ENCODE measurements around the gene GALNT18.

GALNT18 gene

DNA sequence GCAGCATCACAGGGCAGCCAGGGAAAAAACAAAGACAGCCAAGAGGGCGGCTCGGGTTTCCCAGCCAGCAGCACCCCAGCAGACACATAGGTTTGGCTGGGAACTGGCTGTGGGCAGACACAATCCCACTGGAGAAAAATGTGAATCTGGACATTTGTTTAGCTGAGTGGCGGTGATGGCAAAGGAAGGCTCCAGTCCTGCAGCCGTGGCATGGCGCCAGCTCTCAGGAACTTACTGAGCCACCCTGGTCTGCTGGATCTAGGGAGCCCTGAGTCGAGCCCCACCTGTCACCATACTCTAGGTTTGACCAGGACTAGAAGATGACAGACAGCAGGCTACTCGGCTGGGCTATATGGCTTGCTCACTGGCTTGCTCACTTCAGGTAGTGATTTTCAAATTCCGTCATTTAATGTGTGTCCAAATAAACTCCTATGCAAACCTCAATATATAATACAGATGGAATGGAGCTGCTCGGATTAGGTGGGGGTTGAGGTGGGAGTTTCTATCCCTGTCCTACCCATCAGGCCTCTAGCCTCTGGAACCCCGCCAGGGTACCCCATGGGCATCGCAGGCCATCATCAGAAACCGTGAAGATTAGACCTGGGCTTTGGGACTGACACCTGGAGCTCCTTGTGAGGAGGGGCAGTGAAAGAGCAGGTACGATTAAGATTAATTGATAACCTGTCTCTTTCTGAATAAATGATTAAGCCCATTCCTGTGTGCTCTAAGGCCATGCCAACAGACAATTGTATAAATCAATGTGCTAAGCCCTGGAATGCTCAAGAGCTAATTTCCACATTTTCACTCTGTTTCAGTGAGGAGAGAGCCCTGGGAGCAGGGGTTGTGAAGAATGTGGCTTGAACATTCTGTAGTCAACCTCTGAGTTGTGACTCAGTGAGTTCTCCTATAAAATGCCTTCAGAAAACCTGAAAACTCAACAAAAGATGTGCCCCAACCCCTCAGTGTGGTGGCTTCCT, 42.5 kb downstream of the GALNT18 start:
- Histone ChIP-seq H2AFZ (ENCODE audit: low read length, unreplicated experiment) (no peak overlapping the region), H3K27ac (ENCODE audit: low read depth, low read length) (no peak overlapping the region), H3K36me3 (ENCODE audit: insufficient read depth, low read length) (no peaks in the 10 kb centered on the region), H3K27me3 (ENCODE audit: insufficient read depth, low read length) (no peaks in the 10 kb centered on the region), H3K4me3 (ENCODE audit: low read depth, low read length) (no peak overlapping the region), H3K79me2 (ENCODE audit: control insufficient read depth, insufficient read depth, low read length, unreplicated experiment) (no peaks in the 10 kb centered on the region), H3K4me1 (ENCODE audit: control insufficient read depth, insufficient read depth, low read length, unreplicated experiment) (peaks cover 12% of the 10 kb centered on the region)

DNA sequence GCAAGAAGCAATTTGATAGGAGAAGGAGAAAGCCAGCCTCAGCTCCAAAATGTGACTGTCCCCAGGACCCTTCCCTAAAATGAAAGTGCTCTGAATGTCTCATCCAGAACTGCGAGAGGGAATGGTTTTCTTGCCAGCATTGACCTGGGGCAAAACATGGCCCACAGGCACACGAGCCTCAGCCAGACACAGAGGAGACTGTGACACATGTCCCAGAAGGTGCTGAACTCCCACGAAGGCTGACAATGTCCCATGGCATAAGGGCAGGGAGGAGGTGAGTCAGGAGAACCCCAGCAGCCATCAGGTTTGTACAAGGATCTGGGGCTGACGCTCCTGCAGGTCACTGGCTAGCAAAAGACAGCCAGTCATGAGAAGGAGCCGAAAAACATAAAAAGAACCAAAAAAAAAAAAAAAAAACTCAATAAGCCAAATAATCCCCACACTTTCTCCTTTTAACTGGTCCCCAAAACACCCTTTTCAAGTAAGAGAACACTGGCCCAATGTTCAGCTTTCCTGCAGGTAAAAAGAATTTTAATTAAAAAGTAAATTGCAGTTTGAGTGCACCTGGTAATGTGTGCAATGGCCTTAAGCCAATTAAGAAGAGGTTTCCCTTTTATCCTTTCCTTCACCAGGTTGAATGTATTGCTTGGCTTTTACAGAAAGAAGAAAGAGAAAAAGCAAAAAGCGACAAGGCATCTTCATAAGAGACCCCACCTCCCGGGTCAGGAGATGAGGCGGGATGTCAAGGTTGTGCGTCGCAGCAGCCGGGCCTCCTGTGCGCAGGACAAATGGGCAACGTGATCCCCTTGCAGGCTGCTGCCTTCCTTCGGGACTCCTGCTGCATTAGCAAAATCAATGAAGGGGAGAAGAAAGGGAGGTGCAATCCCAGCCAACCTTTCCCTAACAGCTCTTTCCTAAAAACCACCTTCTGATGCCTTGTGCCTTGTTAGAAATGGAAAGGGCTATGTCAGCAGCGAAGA, 43.6 kb downstream of the GALNT18 start:
- Histone ChIP-seq H3K79me2 (ENCODE audit: control insufficient read depth, insufficient read depth, low read length, unreplicated experiment) (no peaks in the 10 kb centered on the region), H2AFZ (ENCODE audit: low read length, unreplicated experiment) (no peak overlapping the region), H3K36me3 (ENCODE audit: insufficient read depth, low read length) (no peaks in the 10 kb centered on the region), H3K27ac (ENCODE audit: low read depth, low read length) (no peak overlapping the region), H3K4me1 (ENCODE audit: control insufficient read depth, insufficient read depth, low read length, unreplicated experiment) (peaks cover 6% of the 10 kb centered on the region), H3K27me3 (ENCODE audit: insufficient read depth, low read length) (no peaks in the 10 kb centered on the region), H3K4me3 (ENCODE audit: low read depth, low read length) (no peak overlapping the region)

DNA sequence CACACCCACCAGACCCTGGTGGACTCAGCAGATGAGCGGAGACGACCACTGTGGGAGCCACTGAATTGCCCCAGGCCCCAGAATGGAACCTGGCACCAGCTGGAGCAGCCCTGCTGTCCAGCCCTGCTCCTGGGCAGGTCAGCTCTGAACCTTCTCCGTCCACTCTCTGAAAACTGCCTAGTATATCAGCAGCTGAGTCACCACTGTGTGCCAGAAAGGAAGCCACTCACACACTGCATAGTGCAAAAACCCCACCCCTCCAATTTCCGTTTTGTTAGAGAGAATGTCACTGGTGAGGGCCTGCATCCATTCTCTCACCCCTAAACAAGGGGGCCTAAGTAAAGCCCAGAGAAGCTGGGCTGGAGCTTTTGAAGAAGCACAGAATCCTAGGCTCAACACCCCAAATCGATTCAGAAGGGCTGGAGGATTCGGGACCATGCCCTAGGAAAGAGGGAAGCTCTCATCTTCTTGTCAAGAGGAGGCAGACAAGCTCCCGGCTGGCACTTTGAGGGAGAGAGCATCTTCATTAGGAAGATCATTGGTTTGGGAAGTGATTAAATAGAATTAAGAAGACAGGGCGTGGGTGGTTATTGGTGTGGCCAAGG, 44.5 kb downstream of the GALNT18 start:
- H3K4me3 ChIP-seq (ENCODE audit: low read depth, low read length), result no peak overlapping the region
- H3K4me1 ChIP-seq (ENCODE audit: control insufficient read depth, insufficient read depth, low read length, unreplicated experiment), result peaks cover 6% of the 10 kb centered on the region
- no peaks in the 10 kb centered on the region for H3K36me3 ChIP-seq (ENCODE audit: insufficient read depth, low read length)
- H3K27ac ChIP-seq (ENCODE audit: low read depth, low read length), result no peak overlapping the region
- no peaks in the 10 kb centered on the region for H3K27me3 ChIP-seq (ENCODE audit: insufficient read depth, low read length)
- no peaks in the 10 kb centered on the region for H3K79me2 ChIP-seq (ENCODE audit: control insufficient read depth, insufficient read depth, low read length, unreplicated experiment)
- no peak overlapping the region for H2AFZ ChIP-seq (ENCODE audit: low read length, unreplicated experiment)

DNA sequence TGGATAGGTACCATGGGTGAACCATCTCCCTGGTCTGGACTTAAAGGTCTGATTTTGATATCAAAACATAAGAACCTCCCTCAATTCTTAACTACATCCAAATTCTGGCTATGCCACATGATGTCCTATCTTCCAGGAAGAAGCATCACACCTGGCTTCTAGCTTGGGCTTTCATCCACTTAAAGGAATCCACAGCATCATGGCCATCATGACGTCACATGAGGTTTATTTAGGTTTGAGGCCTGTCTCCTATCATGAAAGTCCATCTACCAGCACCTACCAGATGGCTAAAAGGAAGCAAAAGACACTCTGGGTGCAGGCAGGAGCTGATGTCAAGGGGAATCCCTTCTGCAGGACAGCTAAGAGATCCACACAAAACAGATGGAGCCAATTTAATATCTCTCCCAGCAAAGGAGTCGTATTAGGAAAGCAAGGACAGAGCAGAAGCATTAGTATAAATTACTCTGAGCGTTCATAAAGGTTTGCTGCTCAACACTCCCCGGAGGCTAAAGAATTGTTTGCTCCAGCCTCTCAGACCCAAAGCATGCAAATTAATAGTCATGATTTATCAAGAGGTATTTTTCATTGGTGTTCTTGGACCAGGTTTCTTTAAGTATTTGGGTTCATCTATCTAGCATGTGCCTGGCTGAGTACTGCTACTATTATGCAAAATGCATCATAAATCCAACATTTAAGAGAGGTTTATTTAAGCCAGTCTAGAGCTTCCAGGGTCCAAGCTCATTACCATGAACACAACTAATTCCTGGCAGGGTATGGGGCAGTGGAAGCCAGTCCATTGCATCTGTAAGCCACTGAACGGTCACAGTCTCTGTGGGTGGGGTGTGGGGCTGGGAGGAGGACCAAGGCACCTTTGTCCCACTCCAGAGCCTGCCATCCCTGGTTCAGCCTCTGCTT, 47.2 kb downstream of the GALNT18 start:
- Histone ChIP-seq H3K27ac (ENCODE audit: low read depth, low read length) (no peak overlapping the region), H3K79me2 (ENCODE audit: control insufficient read depth, insufficient read depth, low read length, unreplicated experiment) (no peaks in the 10 kb centered on the region), H3K27me3 (ENCODE audit: insufficient read depth, low read length) (no peaks in the 10 kb centered on the region), H3K4me1 (ENCODE audit: control insufficient read depth, insufficient read depth, low read length, unreplicated experiment) (peaks cover 8% of the 10 kb centered on the region), H3K4me3 (ENCODE audit: low read depth, low read length) (no peak overlapping the region), H2AFZ (ENCODE audit: low read length, unreplicated experiment) (no peak overlapping the region), H3K36me3 (ENCODE audit: insufficient read depth, low read length) (no peaks in the 10 kb centered on the region)

DNA sequence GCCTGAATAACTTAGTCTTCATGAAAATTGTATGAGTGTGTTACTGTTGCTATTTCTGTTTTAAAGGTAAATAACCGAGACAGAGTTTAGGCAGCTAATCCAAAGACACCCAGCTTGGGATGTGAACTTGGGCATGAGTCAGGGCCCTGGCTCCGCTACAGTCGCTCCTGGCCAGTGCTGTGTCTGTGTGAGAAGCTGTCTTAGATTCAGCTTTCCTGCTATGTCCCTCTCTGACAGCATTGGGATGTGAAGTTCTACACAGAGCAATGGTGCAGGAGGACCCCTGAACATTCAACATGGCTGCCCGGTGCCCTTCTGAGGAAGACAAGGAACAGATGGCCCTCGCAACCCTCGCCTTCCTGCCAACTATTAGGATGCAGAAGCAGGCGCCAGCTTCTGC, 49.4 kb downstream of the GALNT18 start:
- Histone ChIP-seq H2AFZ (ENCODE audit: low read length, unreplicated experiment) (no peak overlapping the region), H3K4me1 (ENCODE audit: control insufficient read depth, insufficient read depth, low read length, unreplicated experiment) (peaks cover 16% of the 10 kb centered on the region), H3K36me3 (ENCODE audit: insufficient read depth, low read length) (no peaks in the 10 kb centered on the region), H3K27me3 (ENCODE audit: insufficient read depth, low read length) (no peaks in the 10 kb centered on the region), H3K79me2 (ENCODE audit: control insufficient read depth, insufficient read depth, low read length, unreplicated experiment) (no peaks in the 10 kb centered on the region), H3K4me3 (ENCODE audit: low read depth, low read length) (no peak overlapping the region), H3K27ac (ENCODE audit: low read depth, low read length) (no peak overlapping the region)

DNA sequence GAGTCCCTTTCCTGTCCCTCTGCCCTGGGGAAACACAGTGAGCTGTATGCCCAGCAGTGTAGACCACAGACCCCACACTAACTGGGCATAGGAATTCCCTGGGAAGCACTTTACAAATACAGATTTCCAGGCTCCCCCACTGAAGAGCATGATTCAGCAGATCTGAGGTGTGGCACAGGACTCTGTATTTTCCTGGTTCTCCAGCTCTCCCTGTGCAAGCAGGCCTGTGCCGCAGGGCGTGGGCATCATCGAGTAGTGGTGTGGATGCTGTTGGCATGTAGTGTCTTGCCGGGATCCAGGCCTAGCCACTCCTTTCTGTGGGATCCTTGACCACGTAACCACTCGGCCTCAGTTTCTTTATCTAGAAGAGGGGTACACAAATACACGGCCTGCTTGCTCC, 49.9 kb downstream of the GALNT18 start:
- H3K27ac ChIP-seq (ENCODE audit: low read depth, low read length), result no peak overlapping the region
- H3K79me2 ChIP-seq (ENCODE audit: control insufficient read depth, insufficient read depth, low read length, unreplicated experiment), result no peaks in the 10 kb centered on the region
- H3K4me1 ChIP-seq (ENCODE audit: control insufficient read depth, insufficient read depth, low read length, unreplicated experiment), result peaks cover 12% of the 10 kb centered on the region
- H3K4me3 ChIP-seq (ENCODE audit: low read depth, low read length), result no peak overlapping the region
- no peaks in the 10 kb centered on the region for H3K36me3 ChIP-seq (ENCODE audit: insufficient read depth, low read length)
- no peaks in the 10 kb centered on the region for H3K27me3 ChIP-seq (ENCODE audit: insufficient read depth, low read length)
- H2AFZ ChIP-seq (ENCODE audit: low read length, unreplicated experiment), result no peak overlapping the region

DNA sequence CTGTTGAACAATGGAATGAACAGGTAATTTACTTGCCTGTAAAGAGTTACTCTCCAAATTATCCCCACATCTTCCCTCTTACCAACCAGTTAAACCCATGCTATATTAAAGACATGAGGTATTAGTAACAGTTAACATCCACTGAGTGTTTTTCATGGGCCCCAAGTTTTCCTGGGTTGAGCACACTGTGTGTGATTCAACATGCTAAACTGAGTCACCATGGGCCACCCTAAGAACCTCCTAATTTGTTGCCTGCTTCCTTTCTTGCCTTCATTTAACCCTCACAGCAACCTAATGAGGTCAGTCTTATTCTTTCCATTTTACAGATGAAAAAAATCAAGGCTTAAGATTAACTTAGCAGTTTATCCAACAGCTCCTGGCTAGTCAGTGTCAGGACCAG, 51.0 kb downstream of the GALNT18 start:
- H3K4me3 ChIP-seq (ENCODE audit: low read depth, low read length), result no peak overlapping the region
- no peaks in the 10 kb centered on the region for H3K79me2 ChIP-seq (ENCODE audit: control insufficient read depth, insufficient read depth, low read length, unreplicated experiment)
- no peak overlapping the region for H3K27ac ChIP-seq (ENCODE audit: low read depth, low read length)
- no peak overlapping the region for H2AFZ ChIP-seq (ENCODE audit: low read length, unreplicated experiment)
- no peaks in the 10 kb centered on the region for H3K27me3 ChIP-seq (ENCODE audit: insufficient read depth, low read length)
- no peaks in the 10 kb centered on the region for H3K36me3 ChIP-seq (ENCODE audit: insufficient read depth, low read length)
- H3K4me1 ChIP-seq (ENCODE audit: control insufficient read depth, insufficient read depth, low read length, unreplicated experiment), result peaks cover 12% of the 10 kb centered on the region

DNA sequence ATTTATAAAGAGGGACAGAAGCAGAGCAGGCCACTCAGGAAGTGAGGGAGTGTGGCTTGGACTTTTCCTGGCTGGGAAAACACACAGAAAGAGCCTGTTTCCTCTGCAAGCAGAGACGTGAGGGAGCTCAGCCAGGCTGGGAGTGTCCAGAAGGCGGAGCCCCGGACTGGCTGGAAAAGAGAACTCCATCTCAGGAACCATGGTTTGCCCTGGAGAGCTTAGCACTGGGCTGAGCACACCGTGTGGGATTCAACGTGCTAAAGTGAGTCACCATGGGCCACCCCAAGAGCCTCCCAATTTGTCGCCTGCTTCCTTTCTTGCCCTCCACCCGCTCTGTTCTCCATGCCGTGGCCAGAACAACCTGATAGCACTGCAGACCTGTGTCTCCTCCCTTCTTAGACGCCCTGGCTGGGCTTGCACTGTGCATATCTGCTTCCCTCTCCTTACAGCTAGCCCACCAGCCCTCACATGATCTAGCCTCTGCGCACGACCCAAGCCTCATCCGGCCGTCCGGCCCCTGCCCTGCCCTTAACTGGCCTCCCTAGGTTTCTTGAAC, 51.8 kb downstream of the GALNT18 start:
- Histone ChIP-seq H3K4me1 (ENCODE audit: control insufficient read depth, insufficient read depth, low read length, unreplicated experiment) (peaks cover 12% of the 10 kb centered on the region), H3K27ac (ENCODE audit: low read depth, low read length) (no peak overlapping the region), H3K79me2 (ENCODE audit: control insufficient read depth, insufficient read depth, low read length, unreplicated experiment) (no peaks in the 10 kb centered on the region), H3K4me3 (ENCODE audit: low read depth, low read length) (no peak overlapping the region), H3K36me3 (ENCODE audit: insufficient read depth, low read length) (no peaks in the 10 kb centered on the region), H3K27me3 (ENCODE audit: insufficient read depth, low read length) (0 out of 2 replicates have a peak, but pooled peaks cover 2% of the 10 kb centered on the region), H2AFZ (ENCODE audit: low read length, unreplicated experiment) (peak overlapping the region; percentile 24)

DNA sequence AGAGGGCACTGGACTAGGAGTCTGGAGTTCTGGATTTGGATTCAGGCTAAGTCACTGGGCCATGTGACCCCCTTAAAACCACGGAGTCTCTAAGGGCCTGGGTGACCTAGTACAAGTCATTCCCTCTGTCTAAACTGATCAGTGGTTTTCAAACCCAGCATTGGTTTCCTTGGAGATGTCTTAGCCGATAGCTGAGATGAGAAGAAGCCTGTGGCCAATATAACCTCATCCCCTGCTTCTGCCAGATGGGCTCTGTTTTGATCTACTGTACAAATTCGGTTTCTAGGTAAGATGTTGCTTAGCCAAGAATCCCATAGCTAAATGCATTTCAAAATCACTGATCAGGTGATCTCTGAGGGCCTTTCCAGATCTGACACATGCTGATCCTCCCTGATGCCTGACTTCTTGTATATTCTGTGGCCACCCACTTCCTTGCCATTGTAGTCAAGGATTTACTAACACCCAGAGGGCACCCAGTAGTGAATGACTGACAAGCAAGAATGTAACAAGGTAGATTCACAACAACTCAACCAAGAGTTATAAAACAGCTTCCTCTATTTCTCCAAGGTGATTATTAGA, 53.1 kb downstream of the GALNT18 start:
- H3K27ac ChIP-seq (ENCODE audit: low read depth, low read length), result no peak overlapping the region
- no peak overlapping the region for H2AFZ ChIP-seq (ENCODE audit: low read length, unreplicated experiment)
- no peaks in the 10 kb centered on the region for H3K79me2 ChIP-seq (ENCODE audit: control insufficient read depth, insufficient read depth, low read length, unreplicated experiment)
- peaks cover 13% of the 10 kb centered on the region; the same call in 1 of the 2 replicates for H3K27me3 ChIP-seq (ENCODE audit: insufficient read depth, low read length)
- H3K4me1 ChIP-seq (ENCODE audit: control insufficient read depth, insufficient read depth, low read length, unreplicated experiment), result peaks cover 12% of the 10 kb centered on the region
- H3K4me3 ChIP-seq (ENCODE audit: low read depth, low read length), result no peak overlapping the region
- H3K36me3 ChIP-seq (ENCODE audit: insufficient read depth, low read length), result no peaks in the 10 kb centered on the region
